Fibroblast of pulmonary artery (primary cell): ENCODE measurements around the gene RNPEP.

Experiments used
- DNase-seq: peaks from one replicate; pipeline ENCODE4 v3.0.0-alpha.2; 2010; ENCODE audit warnings: low read depth
- H3K4me3 ChIP-seq: replicated peaks from 2 replicates; pipeline ENCODE4 v1.5.1; 2011; ENCODE audit warnings: low read depth, mild to moderate bottlenecking, control low read depth, low read length, moderate library complexity
- TF ChIP-seq, protein P1 (sequence below): IDR thresholded peaks from 2 replicates; pipeline ENCODE4 v1.5.1; 2011; ENCODE audit warnings: mild to moderate bottlenecking, control low read depth, low read length, inconsistent platforms; ENCODE audit errors: missing control alignments

The RNPEP gene

DNA sequence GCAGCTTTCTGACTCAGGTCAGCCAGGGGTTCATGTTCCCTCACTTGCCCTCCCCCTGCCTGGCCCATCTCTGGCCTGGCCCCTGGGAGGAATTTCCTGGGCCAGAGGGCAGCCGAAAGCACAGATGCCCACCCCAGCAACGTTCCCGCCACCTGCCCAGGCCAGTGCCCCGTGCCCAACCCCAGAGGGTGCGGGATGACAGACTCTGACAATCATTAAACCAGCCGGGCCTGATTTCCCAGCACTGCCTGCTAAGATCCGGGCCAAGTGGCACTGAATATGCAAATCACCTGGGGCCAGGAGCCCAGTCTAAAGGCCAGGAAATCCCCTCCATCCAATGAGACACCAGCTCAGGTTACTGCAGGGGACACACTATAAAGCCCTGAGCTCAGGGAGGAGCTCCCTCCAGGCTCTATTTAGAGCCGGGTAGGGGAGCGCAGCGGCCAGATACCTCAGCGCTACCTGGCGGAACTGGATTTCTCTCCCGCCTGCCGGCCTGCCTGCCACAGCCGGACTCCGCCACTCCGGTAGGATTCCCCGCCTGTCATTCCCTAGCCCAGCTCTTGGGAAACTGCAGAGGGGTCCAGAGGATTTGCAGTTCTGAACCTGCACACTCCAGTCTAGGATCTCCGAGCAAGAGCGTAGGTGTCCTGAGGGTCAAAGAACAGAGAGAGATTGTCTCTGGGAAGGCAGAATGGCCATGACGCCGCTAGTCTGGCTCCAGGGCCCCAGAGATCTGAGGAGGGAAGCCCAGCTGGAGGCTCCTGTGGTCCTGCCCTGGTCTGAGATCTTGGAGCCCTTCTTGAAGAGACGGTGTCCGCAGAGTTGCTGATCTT is 27.9 kb downstream of the RNPEP start, which contains the start of gene ELF3:
Gene ELF3, plus strand, starts transcription at position 408 of the 836 bp plus-strand sequence. CDS start 550 bp downstream, outside the sequence.
- no peak for DNase-seq
- TF ChIP-seq, protein P1, sequence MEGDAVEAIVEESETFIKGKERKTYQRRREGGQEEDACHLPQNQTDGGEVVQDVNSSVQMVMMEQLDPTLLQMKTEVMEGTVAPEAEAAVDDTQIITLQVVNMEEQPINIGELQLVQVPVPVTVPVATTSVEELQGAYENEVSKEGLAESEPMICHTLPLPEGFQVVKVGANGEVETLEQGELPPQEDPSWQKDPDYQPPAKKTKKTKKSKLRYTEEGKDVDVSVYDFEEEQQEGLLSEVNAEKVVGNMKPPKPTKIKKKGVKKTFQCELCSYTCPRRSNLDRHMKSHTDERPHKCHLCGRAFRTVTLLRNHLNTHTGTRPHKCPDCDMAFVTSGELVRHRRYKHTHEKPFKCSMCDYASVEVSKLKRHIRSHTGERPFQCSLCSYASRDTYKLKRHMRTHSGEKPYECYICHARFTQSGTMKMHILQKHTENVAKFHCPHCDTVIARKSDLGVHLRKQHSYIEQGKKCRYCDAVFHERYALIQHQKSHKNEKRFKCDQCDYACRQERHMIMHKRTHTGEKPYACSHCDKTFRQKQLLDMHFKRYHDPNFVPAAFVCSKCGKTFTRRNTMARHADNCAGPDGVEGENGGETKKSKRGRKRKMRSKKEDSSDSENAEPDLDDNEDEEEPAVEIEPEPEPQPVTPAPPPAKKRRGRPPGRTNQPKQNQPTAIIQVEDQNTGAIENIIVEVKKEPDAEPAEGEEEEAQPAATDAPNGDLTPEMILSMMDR = no peak
- H3K4me3 ChIP-seq = no peak within 1 kb of the TSS

- no peak for DNase-seq
- H3K4me3 ChIP-seq = no peak overlapping the region
- TF ChIP-seq, protein P1 = no peak
These were observed 29.5 kb downstream of the RNPEP start for GRCh38 chr1:202011994-202012393.

DNA sequence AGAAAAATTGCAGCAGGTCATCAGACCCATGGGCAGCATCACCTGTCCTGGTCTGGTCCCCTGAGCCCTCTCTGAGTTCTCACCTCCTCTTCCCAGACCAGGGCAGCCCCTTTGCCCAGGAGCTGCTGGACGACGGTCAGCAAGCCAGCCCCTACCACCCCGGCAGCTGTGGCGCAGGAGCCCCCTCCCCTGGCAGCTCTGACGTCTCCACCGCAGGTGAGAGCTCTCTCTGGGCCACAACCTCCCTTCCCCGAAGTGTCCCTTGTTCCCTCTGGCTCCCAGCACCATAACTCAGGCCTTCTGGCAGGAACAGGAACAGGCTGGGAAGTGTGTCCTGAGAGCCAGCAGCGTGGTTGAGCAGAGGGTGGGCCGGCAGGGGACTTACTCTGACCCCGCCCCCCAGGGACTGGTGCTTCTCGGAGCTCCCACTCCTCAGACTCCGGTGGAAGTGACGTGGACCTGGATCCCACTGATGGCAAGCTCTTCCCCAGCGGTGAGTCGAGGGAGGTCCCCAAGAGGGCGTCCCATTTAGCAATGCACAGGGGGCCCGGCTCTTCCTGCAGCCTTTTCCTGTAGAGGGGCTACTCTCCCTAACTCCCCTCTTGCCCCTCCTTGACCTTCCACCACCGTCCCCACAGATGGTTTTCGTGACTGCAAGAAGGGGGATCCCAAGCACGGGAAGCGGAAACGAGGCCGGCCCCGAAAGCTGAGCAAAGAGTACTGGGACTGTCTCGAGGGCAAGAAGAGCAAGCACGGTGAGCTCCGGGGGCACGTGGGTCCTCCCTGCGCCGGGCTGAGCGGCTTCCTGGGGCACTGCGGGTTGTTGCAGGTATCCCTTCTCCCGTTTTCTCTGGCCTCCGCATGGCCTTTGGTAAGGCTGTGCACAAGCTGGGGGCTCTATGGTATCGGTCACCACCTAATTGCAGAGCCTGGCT is 30.4 kb downstream of the RNPEP start:
- no peak overlapping the region for H3K4me3 ChIP-seq
- TF ChIP-seq, protein P1 = no peak
- no peak for DNase-seq

- TF ChIP-seq, protein P1 = no peak
- no peak for DNase-seq
- no peak overlapping the region for H3K4me3 ChIP-seq
These were observed 31.2 kb downstream of the RNPEP start for GRCh38 chr1:202013603-202014002.

DNA sequence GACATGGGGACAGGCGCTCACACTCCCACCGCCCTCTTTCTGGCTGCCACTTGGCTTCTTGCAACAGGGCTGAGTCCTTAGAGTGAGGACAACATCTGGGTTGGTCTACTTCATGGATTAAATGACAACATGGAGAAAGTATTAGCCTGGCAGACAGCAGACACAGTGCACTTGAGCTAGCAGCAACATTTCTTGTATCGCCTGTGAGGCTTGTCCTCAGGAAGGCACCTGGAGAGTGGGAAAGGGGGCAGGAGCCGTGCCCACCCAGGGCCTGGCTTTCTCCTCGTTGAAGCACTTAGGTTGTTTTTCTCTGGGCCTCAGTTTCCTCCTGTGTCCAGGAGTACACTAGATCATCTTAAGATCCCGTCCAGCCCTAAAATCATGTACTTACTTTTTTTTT is 31.6 kb downstream of the RNPEP start:
- no peak overlapping the region for H3K4me3 ChIP-seq

DNA sequence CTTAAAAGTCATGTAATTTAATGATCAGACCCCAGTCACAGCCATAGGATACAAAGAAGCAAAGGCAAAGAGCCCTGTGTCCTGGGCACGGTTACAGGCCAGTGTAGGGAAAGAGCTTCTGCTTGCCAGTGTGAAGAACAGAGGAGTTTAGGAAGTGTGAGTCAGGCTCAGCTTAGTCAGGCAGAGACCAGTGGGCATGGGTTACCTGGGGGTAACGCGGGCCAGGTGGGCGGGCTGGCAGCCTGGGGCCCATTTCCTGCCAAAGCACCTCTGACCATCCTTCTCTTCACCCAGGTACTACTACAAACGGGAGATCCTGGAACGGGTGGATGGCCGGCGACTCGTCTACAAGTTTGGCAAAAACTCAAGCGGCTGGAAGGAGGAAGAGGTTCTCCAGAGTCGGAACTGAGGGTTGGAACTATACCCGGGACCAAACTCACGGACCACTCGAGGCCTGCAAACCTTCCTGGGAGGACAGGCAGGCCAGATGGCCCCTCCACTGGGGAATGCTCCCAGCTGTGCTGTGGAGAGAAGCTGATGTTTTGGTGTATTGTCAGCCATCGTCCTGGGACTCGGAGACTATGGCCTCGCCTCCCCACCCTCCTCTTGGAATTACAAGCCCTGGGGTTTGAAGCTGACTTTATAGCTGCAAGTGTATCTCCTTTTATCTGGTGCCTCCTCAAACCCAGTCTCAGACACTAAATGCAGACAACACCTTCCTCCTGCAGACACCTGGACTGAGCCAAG is 32.6 kb downstream of the RNPEP start:
- no peak for DNase-seq
- TF ChIP-seq, protein P1 = no peak
- H3K4me3 ChIP-seq = no peak overlapping the region

More for the DNA sequence above, 31.6 kb downstream of the RNPEP start:
- no peak for DNase-seq
- TF ChIP-seq, protein P1 = no peak
